GM12875 (cell line): ENCODE data around the gene FAM43B.

Source experiments
- H3K4me3 ChIP-seq: one replicate; pipeline ENCODE4 v1.5.1; 2011; ENCODE audit warnings: low read depth, low read length, control low read depth
- CTCF ChIP-seq: IDR thresholded peaks from 2 replicates; pipeline ENCODE4 v1.5.1; 2011; ENCODE audit warnings: low read depth, mild to moderate bottlenecking, control low read depth, inconsistent platforms, low read length, moderate library complexity, borderline replicate concordance; ENCODE audit not compliant: insufficient read depth

The FAM43B gene

GRCh38 chr1:20590306-20590777 lies 38.0 kb downstream of the FAM43B start:
- H3K4me3 ChIP-seq: no peak overlapping the region
- TF ChIP-seq CTCF: no peak

- H3K4me3 ChIP-seq: no peak overlapping the region
- TF ChIP-seq CTCF: no peak
Observed at GRCh38 chr1:20593756-20594155, 41.4 kb downstream of the FAM43B start.

GRCh38 chr1:20594746-20595145 lies 42.4 kb downstream of the FAM43B start:
- no peak for TF ChIP-seq CTCF
- H3K4me3 ChIP-seq: no peak overlapping the region

- no peak overlapping the region for H3K4me3 ChIP-seq
- TF ChIP-seq CTCF: no peak
Observed at GRCh38 chr1:20596106-20596505, 43.7 kb downstream of the FAM43B start.

- H3K4me3 ChIP-seq: no peak overlapping the region
- TF ChIP-seq CTCF: no peak
Observed at GRCh38 chr1:20597650-20598049, 45.3 kb downstream of the FAM43B start.

- no peak overlapping the region for H3K4me3 ChIP-seq
- no peak for TF ChIP-seq CTCF
Observed at GRCh38 chr1:20600156-20600555, 47.8 kb downstream of the FAM43B start.

GRCh38 chr1:20601129-20601825 lies 48.9 kb downstream of the FAM43B start:
- TF ChIP-seq CTCF: no peak
- no peak overlapping the region for H3K4me3 ChIP-seq
